Activated gamma-delta T cell treated with Interleukin-2 at 50 U/mL for 16 hours (primary cell): Measurements from ENCODE around the gene ZNF512B.
"Not testable (repeated sequence)": the region's sequence is repeated elsewhere in the genome, so short reads cannot be mapped to it uniquely, and the experiment has no call there.

Experiments used
- DNase-seq: peaks from one replicate; pipeline ENCODE4 v3.0.0-alpha.2; 2020

Gene ZNF512B

GRCh38 chr20:63929473-63929883, 40.3 kb downstream of the ZNF512B start:
- DNase-seq, result not testable (repeated sequence)

- no peak for DNase-seq
Measured at GRCh38 chr20:63929071-63929470, 40.7 kb downstream of the ZNF512B start.

- DNase-seq, result no peak
Measured at GRCh38 chr20:63926298-63926697, 43.4 kb downstream of the ZNF512B start.

GRCh38 chr20:63924241-63924640, 45.5 kb downstream of the ZNF512B start:
- DNase-seq, result no peak

- DNase-seq, result no peak
Measured at GRCh38 chr20:63923651-63924050, 46.1 kb downstream of the ZNF512B start.

- no peak for DNase-seq
Measured at GRCh38 chr20:63920226-63920625, 49.5 kb downstream of the ZNF512B start.

GRCh38 chr20:63919130-63919529, 50.6 kb downstream of the ZNF512B start:
- DNase-seq, result no peak

- DNase-seq, result no peak
Measured at GRCh38 chr20:63917811-63918210, 51.9 kb downstream of the ZNF512B start.

- DNase-seq, result not testable (repeated sequence)
Measured at GRCh38 chr20:63916371-63916939, 53.3 kb downstream of the ZNF512B start.

GRCh38 chr20:63915471-63915870, 54.3 kb downstream of the ZNF512B start:
- no peak for DNase-seq

- DNase-seq, result no peak
Measured at GRCh38 chr20:63913768-63914167, 56.0 kb downstream of the ZNF512B start.

GRCh38 chr20:63911176-63911575, 58.6 kb downstream of the ZNF512B start:
- no peak for DNase-seq

GRCh38 chr20:63908008-63908682, 61.6 kb downstream of the ZNF512B start:
- DNase-seq, result no peak
